Measurements from ENCODE around the gene MYMX.
"Not testable (repeated sequence)": the region's sequence is repeated elsewhere in the genome, so short reads cannot be mapped to it uniquely, and the experiment has no call there.

MYMX gene

DNA sequence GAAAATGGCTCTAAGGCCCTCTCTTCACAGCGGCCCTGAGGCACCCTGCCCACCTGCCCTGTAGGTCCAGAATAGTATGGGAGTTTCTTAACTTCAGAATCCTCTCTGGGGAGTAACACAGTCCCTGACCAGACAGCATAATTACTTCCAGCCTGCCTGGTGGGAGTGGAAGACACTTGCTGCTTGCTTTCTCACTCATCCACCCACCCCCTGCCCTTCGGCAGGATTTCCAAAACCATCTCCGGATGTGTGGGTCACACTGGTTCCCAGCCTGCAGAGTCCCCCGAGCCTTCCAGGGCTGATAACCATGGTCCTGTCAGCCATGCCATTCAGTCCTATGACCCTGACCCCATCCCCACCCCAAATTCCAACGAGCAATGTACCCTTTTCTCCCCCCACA is 12.1 kb downstream of the MYMX start:
- H3K27ac ChIP-seq, result no peak overlapping the region
- DNase-seq (ENCODE audit: low read depth, low spot score), result no peak
- peaks cover 55% of the 10 kb centered on the region for H3K36me3 ChIP-seq (ENCODE audit: insufficient read depth, low read length)
- H3K4me3 ChIP-seq, result no peak overlapping the region
- H3K9ac ChIP-seq (ENCODE audit: insufficient read length), result no peak overlapping the region
- TF ChIP-seq FOXP2 (optimal IDR thresholded peaks at IDR 0.05; ENCODE audit: control extremely low read depth, extremely low read length, insufficient read depth) (no peak), EZH2 (IDR thresholded peaks at IDR 0.05) (no peak), POLR2AphosphoS5 (IDR thresholded peaks at IDR 0.05; ENCODE audit: borderline replicate concordance, low read depth, low read length) (no peak)
- no peaks in the 10 kb centered on the region for H3K9me3 ChIP-seq (ENCODE audit: low read depth, low read length)

DNA sequence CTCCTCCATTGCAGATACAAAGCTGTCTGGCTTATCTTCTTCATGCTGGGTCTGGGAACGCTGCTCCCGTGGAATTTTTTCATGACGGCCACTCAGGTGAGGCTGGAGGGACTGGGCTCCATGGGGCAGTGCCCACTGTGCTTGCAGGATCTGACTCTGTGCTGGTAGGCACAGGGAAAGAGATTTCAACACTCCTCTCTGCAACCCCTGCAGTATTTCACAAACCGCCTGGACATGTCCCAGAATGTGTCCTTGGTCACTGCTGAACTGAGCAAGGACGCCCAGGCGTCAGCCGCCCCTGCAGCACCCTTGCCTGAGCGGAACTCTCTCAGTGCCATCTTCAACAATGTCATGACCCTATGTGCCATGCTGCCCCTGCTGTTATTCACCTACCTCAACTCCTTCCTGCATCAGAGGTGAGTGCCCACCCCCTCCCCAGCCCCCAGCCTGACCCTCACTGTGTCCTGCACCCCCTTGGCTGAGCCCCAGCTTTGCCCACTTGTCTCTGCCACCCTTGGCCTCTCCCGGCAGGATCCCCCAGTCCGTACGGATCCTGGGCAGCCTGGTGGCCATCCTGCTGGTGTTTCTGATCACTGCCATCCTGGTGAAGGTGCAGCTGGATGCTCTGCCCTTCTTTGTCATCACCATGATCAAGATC is 12.8 kb downstream of the MYMX start:
- no peak for TF ChIP-seq FOXP2 (optimal IDR thresholded peaks at IDR 0.05; ENCODE audit: control extremely low read depth, extremely low read length, insufficient read depth)
- TF ChIP-seq POLR2AphosphoS5 (IDR thresholded peaks at IDR 0.05; ENCODE audit: borderline replicate concordance, low read depth, low read length), result no peak
- no peak for TF ChIP-seq EZH2 (IDR thresholded peaks at IDR 0.05)
- Histone ChIP-seq H3K9me3 (ENCODE audit: low read depth, low read length) (no peaks in the 10 kb centered on the region), H3K27ac (no peak overlapping the region), H3K4me3 (no peak overlapping the region), H3K36me3 (ENCODE audit: insufficient read depth, low read length) (peaks cover 60% of the 10 kb centered on the region), H3K9ac (ENCODE audit: insufficient read length) (no peak overlapping the region)
- no peak for DNase-seq (ENCODE audit: low read depth, low spot score)

DNA sequence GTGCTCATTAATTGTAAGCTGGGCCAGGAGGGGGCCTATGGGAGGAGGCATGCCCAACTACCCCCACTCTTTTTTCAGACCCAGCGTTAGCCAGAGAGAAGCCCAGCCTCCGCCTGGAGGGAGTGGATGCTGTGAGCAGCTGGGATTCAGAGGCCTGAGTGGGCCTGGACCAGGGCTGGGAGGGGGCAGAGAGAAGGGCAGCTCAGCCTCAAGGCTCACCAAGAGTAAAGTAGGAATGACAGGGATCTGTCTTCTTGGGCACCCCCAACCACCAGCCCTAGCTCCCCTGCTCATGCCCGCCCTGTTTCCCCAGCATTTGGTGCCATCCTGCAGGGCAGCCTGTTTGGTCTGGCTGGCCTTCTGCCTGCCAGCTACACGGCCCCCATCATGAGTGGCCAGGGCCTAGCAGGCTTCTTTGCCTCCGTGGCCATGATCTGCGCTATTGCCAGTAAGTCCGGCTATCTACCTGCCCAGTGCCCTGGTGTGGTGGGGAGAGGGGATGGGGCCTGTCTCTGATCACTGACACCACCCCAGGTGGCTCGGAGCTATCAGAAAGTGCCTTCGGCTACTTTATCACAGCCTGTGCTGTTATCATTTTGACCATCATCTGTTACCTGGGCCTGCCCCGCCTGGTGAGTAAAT is 13.4 kb downstream of the MYMX start:
- TF ChIP-seq EZH2 (IDR thresholded peaks at IDR 0.05) (no peak), POLR2AphosphoS5 (IDR thresholded peaks at IDR 0.05; ENCODE audit: borderline replicate concordance, low read depth, low read length) (no peak), FOXP2 (optimal IDR thresholded peaks at IDR 0.05; ENCODE audit: control extremely low read depth, extremely low read length, insufficient read depth) (no peak)
- Histone ChIP-seq H3K9ac (ENCODE audit: insufficient read length) (no peak overlapping the region), H3K36me3 (ENCODE audit: insufficient read depth, low read length) (peaks cover 65% of the 10 kb centered on the region), H3K4me3 (no peak overlapping the region), H3K27ac (no peak overlapping the region), H3K9me3 (ENCODE audit: low read depth, low read length) (no peaks in the 10 kb centered on the region)
- DNase-seq (ENCODE audit: low read depth, low spot score), result no peak

DNA sequence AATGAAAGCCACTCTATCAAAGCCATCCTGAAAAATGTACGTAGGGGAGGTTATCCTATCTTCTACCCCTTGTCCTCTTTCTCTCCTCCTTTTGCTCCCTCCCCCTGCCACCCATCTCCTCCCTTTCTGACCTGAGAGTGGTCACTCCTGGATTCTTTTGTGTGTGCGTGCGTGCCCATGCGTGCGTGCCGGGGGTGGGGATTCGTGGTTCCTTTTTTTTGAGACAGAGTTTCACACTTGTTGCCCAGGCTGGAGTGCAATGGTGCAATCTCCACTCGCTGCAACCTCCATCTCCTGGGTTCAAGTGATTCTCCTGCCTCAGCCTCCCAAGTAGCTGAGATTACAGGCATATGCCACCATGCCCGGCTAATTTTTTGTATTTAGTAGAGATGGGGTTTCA is 14.7 kb downstream of the MYMX start:
- peaks cover 74% of the 10 kb centered on the region for H3K36me3 ChIP-seq (ENCODE audit: insufficient read depth, low read length)
- H3K9ac ChIP-seq (ENCODE audit: insufficient read length); H3K4me3 ChIP-seq; H3K27ac ChIP-seq; DNase-seq (ENCODE audit: low read depth, low spot score); H3K9me3 ChIP-seq (ENCODE audit: low read depth, low read length): not testable (repeated sequence)

DNA sequence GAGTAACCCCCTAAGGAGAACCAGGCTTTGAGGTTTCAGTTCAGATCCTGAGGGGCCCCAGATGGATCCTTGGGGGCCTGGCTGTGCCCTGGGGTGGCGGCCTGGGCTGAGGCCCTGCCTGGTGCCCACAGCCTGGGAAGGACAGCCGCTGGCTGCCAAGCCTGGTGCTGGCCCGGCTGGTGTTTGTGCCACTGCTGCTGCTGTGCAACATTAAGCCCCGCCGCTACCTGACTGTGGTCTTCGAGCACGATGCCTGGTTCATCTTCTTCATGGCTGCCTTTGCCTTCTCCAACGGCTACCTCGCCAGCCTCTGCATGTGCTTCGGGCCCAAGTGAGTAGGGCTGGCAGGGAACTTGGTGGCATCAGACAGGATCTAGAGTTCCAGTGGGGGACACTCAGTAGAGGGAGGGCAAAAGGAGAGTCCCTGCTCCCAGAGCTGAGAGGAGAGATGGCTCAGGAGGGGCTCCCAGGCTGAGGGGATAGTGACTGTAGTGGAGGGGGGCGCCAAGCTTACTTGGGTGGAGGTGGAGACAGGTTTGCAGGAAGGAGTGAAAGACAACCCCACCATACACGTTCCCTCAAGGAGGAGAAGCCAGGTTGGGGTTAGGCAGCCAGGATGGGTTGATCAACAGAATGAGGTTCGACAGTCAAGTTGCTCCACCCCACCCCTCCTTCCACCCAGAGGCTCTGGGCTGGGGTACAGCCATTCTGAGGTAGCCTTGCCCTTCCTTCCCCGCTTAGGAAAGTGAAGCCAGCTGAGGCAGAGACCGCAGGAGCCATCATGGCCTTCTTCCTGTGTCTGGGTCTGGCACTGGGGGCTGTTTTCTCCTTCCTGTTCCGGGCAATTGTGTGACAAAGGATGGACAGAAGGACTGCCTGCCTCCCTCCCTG is 16.2 kb downstream of the MYMX start:
- no peak for TF ChIP-seq FOXP2 (optimal IDR thresholded peaks at IDR 0.05; ENCODE audit: control extremely low read depth, extremely low read length, insufficient read depth)
- TF ChIP-seq POLR2AphosphoS5 (IDR thresholded peaks at IDR 0.05; ENCODE audit: borderline replicate concordance, low read depth, low read length), result no peak
- TF ChIP-seq EZH2 (IDR thresholded peaks at IDR 0.05), result no peak
- Histone ChIP-seq H3K9ac (ENCODE audit: insufficient read length) (no peak overlapping the region), H3K36me3 (ENCODE audit: insufficient read depth, low read length) (peaks cover 74% of the 10 kb centered on the region), H3K4me3 (no peak overlapping the region), H3K9me3 (ENCODE audit: low read depth, low read length) (no peaks in the 10 kb centered on the region), H3K27ac (no peak overlapping the region)
- DNase-seq (ENCODE audit: low read depth, low spot score), result no peak

DNA sequence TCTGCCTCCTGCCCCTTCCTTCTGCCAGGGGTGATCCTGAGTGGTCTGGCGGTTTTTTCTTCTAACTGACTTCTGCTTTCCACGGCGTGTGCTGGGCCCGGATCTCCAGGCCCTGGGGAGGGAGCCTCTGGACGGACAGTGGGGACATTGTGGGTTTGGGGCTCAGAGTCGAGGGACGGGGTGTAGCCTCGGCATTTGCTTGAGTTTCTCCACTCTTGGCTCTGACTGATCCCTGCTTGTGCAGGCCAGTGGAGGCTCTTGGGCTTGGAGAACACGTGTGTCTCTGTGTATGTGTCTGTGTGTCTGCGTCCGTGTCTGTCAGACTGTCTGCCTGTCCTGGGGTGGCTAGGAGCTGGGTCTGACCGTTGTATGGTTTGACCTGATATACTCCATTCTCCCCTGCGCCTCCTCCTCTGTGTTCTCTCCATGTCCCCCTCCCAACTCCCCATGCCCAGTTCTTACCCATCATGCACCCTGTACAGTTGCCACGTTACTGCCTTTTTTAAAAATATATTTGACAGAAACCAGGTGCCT is 16.9 kb downstream of the MYMX start:
- TF ChIP-seq FOXP2 (optimal IDR thresholded peaks at IDR 0.05; ENCODE audit: control extremely low read depth, extremely low read length, insufficient read depth), result no peak
- no peak for TF ChIP-seq EZH2 (IDR thresholded peaks at IDR 0.05)
- no peak for TF ChIP-seq POLR2AphosphoS5 (IDR thresholded peaks at IDR 0.05; ENCODE audit: borderline replicate concordance, low read depth, low read length)
- Histone ChIP-seq H3K4me3 (no peak overlapping the region), H3K27ac (0 out of 2 replicates have a peak overlapping the region, but pooled peaks have one; percentile 26), H3K9me3 (ENCODE audit: low read depth, low read length) (no peaks in the 10 kb centered on the region), H3K9ac (ENCODE audit: insufficient read length) (no peak overlapping the region), H3K36me3 (ENCODE audit: insufficient read depth, low read length) (peaks cover 69% of the 10 kb centered on the region)
- no peak for DNase-seq (ENCODE audit: low read depth, low spot score)

DNA sequence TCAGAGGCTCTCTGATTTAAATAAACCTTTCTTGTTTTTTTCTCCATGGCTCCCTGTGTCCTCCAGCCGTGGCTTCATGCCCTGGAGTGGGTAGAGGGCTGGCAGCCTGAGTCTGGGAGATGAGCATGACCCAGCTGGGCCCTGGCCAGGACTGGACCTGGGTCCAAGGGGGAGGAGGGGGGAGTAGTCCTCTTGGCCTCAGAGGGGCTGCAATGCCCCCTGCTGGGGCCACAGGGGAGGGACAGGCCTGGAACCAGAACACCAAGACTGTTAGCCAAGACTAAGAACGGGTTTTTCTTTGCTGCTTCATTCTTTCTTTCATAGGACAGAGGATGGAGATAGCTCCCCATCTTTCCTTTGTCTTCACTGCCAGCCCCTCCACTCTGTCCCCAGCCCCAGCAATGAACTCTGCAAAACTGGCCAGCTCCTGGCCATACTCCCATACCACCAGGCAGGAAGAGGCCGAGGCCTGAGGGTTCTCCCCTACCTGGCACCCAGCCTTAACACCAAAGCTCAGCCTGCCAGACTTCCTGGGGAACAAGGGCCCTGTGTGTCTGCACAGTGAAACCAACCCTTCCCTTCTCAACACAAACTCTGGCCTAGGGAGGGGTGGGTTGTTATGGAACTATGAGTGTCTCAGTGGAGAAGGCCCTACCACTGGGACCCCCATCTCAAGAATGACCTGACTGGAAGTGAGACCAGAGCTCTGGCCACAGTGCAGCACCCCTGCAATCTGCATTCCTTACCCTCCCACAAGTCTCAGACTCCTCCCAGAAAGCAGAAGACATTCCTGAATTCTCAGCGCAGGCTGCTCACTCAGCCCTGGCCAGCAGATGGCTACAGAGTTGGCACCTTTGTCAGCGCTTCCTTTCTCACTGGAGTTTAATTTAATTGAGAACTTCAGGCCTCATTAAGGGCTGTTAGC is 17.6 kb downstream of the MYMX start:
- DNase-seq (ENCODE audit: low read depth, low spot score), result no peak
- Histone ChIP-seq H3K9me3 (ENCODE audit: low read depth, low read length) (no peaks in the 10 kb centered on the region), H3K4me3 (no peak overlapping the region), H3K9ac (ENCODE audit: insufficient read length) (no peak overlapping the region), H3K36me3 (ENCODE audit: insufficient read depth, low read length) (peaks cover 61% of the 10 kb centered on the region), H3K27ac (peak overlapping the region; percentile 26)
- TF ChIP-seq EZH2 (IDR thresholded peaks at IDR 0.05) (no peak), FOXP2 (optimal IDR thresholded peaks at IDR 0.05; ENCODE audit: control extremely low read depth, extremely low read length, insufficient read depth) (no peak), POLR2AphosphoS5 (IDR thresholded peaks at IDR 0.05; ENCODE audit: borderline replicate concordance, low read depth, low read length) (no peak)
